B cell (primary cell): ENCODE measurements around the gene PCNX3. TPM values are rescaled to one million over a fixed set of nuclear protein-coding genes. Genes with fewer than 3 reads are reported as not detected.

Experiments used
- ATAC-seq: fragments of 200-7000 bp; cut with Tn5 transposase; one replicate; pipeline ENCODE4 v1.10.0; 2021; ENCODE audit warnings: low read depth, mild to moderate bottlenecking, moderate number of reproducible peaks, moderate library complexity
- CTCF ChIA-PET: fragments of 350-600 bp; sonication (Branson Sonifier 250); formaldehyde crosslinking; loops from one replicate; lab custom pipeline; 2021; ENCODE audit warnings: antibody characterized with exemption, inconsistent platforms; lab: Charles Lee
- POLR2A ChIA-PET: fragments of 350-600 bp; sonication (Branson Sonifier 250); formaldehyde crosslinking; loops from one replicate; lab custom pipeline; 2021; ENCODE audit warnings: antibody characterized with exemption; lab: Charles Lee
- DNase-seq: peaks from one replicate; pipeline ENCODE4 v3.0.0; 2013
- H2AFZ ChIP-seq: 2 replicates; pipeline ENCODE4 v1.6.1; 2012; ENCODE audit warnings: mild to moderate bottlenecking, low read depth, low read length; ENCODE audit not compliant: insufficient read depth, poor library complexity, severe bottlenecking
- H3K27ac ChIP-seq, 2 donors: 1 replicate in 1 of 2; 2 replicates in 1 of 2; pipeline ENCODE4 v1.5.1; 2012 to 2013; ENCODE audit warnings: low read length in 2 of 2, mild to moderate bottlenecking in 2 of 2, moderate library complexity in 1 of 2
- H3K27me3 ChIP-seq, 4 experiments: fragments of 200-600 bp in 1 of 4; sonication (generic) in 1 of 4; replicated peaks in 1 of 4; 1 replicate in 2 of 4; 2 replicates in 2 of 4; pipeline versions ENCODE4 v1.6.1 to v1.7.0; 2013 to 2016; ENCODE audit warnings: low read length in 3 of 4, mild to moderate bottlenecking in 2 of 4, mixed read lengths in 1 of 4, moderate library complexity in 1 of 4; ENCODE audit not compliant: insufficient read depth in 4 of 4, control insufficient read depth in 3 of 4; ENCODE audit errors: control extremely low read depth in 1 of 4
- H3K36me3 ChIP-seq, 2 experiments: replicated peaks in 1 of 2; 1 replicate in 1 of 2; 2 replicates in 1 of 2; pipeline versions ENCODE4 v1.6.1 to v1.7.1; 2013; ENCODE audit warnings: low read length in 1 of 2; ENCODE audit not compliant: insufficient read depth in 2 of 2, control insufficient read depth in 1 of 2; ENCODE audit errors: control extremely low read depth in 1 of 2, extremely low read depth in 1 of 2
- H3K4me1 ChIP-seq, 2 donors: fragments of 200-600 bp in 1 of 2; sonication (generic) in 1 of 2; 1 replicate in 1 of 2; 2 replicates in 1 of 2; pipeline versions ENCODE4 v1.5.1 to v1.6.1; 2013 to 2017; ENCODE audit warnings: low read length in 2 of 2; ENCODE audit not compliant: control insufficient read depth in 2 of 2, insufficient read depth in 2 of 2
- H3K4me2 ChIP-seq: replicated peaks from 2 replicates; pipeline ENCODE3; 2012; ENCODE audit warnings: mild to moderate bottlenecking, low read depth, low read length; ENCODE audit not compliant: poor library complexity, severe bottlenecking
- H3K4me3 ChIP-seq, 5 experiments: fragments of 200-600 bp in 1 of 5; sonication (generic) in 1 of 5; 1 replicate in 3 of 5; 2 replicates in 2 of 5; pipeline versions ENCODE4 v1.5.1 to v1.7.0; 2011 to 2016; ENCODE audit warnings: low read length in 4 of 5, mild to moderate bottlenecking in 4 of 5, low read depth in 2 of 5, control low read depth in 1 of 5, moderate library complexity in 1 of 5; ENCODE audit not compliant: insufficient read depth in 1 of 5; ENCODE audit errors: control extremely low read depth in 1 of 5, extremely low read depth in 1 of 5
- H3K79me2 ChIP-seq: fragments of 200-600 bp; sonication (generic); one replicate; pipeline ENCODE4 v1.6.0; 2016; ENCODE audit warnings: low read length; ENCODE audit not compliant: control insufficient read depth, insufficient read depth
- H3K9ac ChIP-seq: fragments of 200-600 bp; sonication (generic); 2 replicates; pipeline ENCODE4 v1.6.1; 2017; ENCODE audit warnings: mild to moderate bottlenecking, low read length, moderate library complexity
- H3K9me3 ChIP-seq, 3 donors: one replicate each; pipeline versions ENCODE4 v1.6.1 to v1.7.1; 2013; ENCODE audit warnings: low read length in 2 of 3; ENCODE audit not compliant: control insufficient read depth in 2 of 3, insufficient read depth in 1 of 3; ENCODE audit errors: control extremely low read depth in 1 of 3
- H4K20me1 ChIP-seq: 2 replicates; pipeline ENCODE4 v1.6.0; 2012; ENCODE audit warnings: mild to moderate bottlenecking, low read length; ENCODE audit not compliant: insufficient read depth, control insufficient read depth, poor library complexity, severe bottlenecking
- H3K27ac Mint-ChIP-seq: one replicate; pipeline ENCODE4 v1.8.0; 2021; ENCODE audit warnings: mixed read lengths
- H3K27me3 Mint-ChIP-seq: one replicate; pipeline ENCODE4 v1.8.0; 2021; ENCODE audit warnings: mixed read lengths
- H3K4me1 Mint-ChIP-seq: one replicate; pipeline ENCODE4 v1.8.0; 2021; ENCODE audit warnings: mixed read lengths
- H3K4me3 Mint-ChIP-seq: one replicate; pipeline ENCODE4 v1.8.0; 2021; ENCODE audit warnings: mixed read lengths
- H3K9me3 Mint-ChIP-seq: one replicate; pipeline ENCODE4 v1.8.0; 2022; ENCODE audit warnings: mixed read lengths; ENCODE audit not compliant: insufficient read depth
- CTCF ChIP-seq: fragments of 200-600 bp; IDR thresholded peaks from one replicate; pipeline ENCODE4 v1.8.0; 2022; ENCODE audit warnings: antibody characterized with exemption, mild to moderate bottlenecking
- EZH2 ChIP-seq: IDR thresholded peaks from 2 replicates; pipeline ENCODE4 v1.6.1; 2012; ENCODE audit warnings: borderline replicate concordance, low read depth, mild to moderate bottlenecking, moderate library complexity, low read length; ENCODE audit not compliant: insufficient read depth, poor library complexity, severe bottlenecking
- WGBS: methylation state at CpG from one replicate; pipeline ENCODE4 v1.1.5; 2013; ENCODE audit warnings: missing lambda C conversion rate; ENCODE audit not compliant: insufficient coverage; 5-methylcytosine and 5-hydroxymethylcytosine counted together
- intact Hi-C: fragments of 100-400 bp; cut with micrococcal nuclease; formaldehyde crosslinking; loops from one replicate; pipeline ENCODE4 v1.10.0; 2022
- polyA plus RNA-seq: library from polyadenylated mRNA; depleted of rRNA; stranded (reverse); fragments of >200 nt; gene quantifications from 2 replicates; pipeline ENCODE4 v1.2.3, GENCODE V29; 2012
- total RNA-seq, 2 donors: library from RNA; stranded (reverse); fragments of 120-200 nt in 1 of 2; gene quantifications; 1 replicate in 1 of 2; 2 replicates in 1 of 2; pipeline versions ENCODE4 v1.2.3 to v1.2.4, GENCODE V29; 2013 to 2022

Gene PCNX3
- total and polyA plus RNA-seq, 2 donors (not counting 1 experiment from before 2014, with no cell fraction given), result 61.5 to 62.8 TPM

DNA sequence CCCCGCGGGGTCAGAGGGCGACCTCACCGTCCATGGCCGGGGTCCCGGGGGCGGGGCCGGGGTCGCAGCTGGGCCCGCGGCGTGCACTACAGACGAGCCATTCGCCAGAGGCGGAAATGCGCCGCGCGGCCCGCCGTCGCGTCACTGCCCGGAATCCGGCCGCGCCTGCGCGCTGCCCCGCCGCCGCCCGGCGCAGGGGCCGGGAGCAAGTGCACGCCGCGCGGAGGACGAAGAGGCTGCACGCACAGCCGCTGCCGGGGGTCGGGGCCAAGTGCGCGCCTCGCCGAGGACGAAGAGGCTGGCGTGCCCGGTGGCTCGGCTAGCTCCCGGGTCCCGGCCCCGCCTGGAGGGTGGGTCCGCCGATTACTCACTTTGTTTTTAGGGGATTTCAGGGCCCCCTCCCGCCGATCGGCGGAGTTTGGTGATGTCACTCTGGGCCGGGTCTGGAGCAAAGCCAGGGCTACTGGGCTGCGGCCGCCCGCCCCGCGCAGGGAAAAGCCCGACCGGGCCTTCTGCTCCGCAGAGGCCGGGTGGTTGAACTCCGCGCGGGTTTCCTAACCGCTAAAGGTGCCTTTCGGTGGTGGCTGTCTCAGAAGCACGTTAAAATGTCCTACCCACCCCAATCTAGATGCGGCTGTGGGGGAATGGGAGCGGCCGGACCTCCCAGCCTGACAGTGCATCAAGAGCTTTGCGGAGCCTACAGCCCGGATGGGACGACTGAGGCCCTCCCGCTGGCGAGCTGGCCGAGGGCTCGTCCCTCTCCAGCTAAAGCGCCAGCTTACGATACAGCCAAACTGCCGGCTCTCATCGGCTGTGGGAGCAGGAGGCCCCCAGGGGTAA is 47.4 kb downstream of the PCNX3 start, which contains the start of gene RELA:
Gene RELA, minus strand, starts transcription at position 118 of the 840 bp plus-strand sequence. Its CDS starts 84 bp downstream, at position 34.
- H3K9me3 Mint-ChIP-seq, result no peaks in the 10 kb centered on the region
- ATAC-seq, result peak; percentile 86
- H3K27ac Mint-ChIP-seq, result peak within 1 kb of the TSS; percentile 94
- TF ChIP-seq CTCF, result no peak
- no peak for TF ChIP-seq EZH2
- peak; percentile 94 for DNase-seq
- H3K79me2 ChIP-seq, result peaks cover 56% of the 10 kb centered on the region
- H4K20me1 ChIP-seq, result peaks cover 42% of the 10 kb centered on the region
- under 1% methylated on average over 91 of the region's 91 CpGs for whole genome bisulfite sequencing
- peaks cover 0 to 40% of the 10 kb centered on the region in 2 experiments for H3K36me3 ChIP-seq
- peak within 1 kb of the TSS; percentile 85 to 99 (median 95) for H3K4me3 ChIP-seq
- H3K4me2 ChIP-seq, result peak within 1 kb of the TSS; percentile 84
- ChIA-PET CTCF (interaction anchor here (0.6 to 2.6 kb wide), 10 partner anchors 10 to 197 kb away, joined by 3 to 18 read pairs (median 4); partner anchors contain the start of genes KAT5 and SIPA1), POLR2A (interaction anchor here (0.7 to 4.5 kb wide), 11 partner anchors 10 to 649 kb away, joined by 3 to 56 read pairs (median 4); partner anchors contain the start of genes KAT5, MAP3K11, PCNX3 and SCYL1)
- H3K27me3 Mint-ChIP-seq, result no peaks in the 10 kb centered on the region
- peaks cover 31% of the 10 kb centered on the region for H3K4me1 Mint-ChIP-seq
- H2AFZ ChIP-seq, result peak within 1 kb of the TSS; percentile 74
- intact Hi-C loops, result loop anchor here (1.0 to 2.0 kb wide), 7 partner anchors 11 to 256 kb away; partner anchors contain the start of genes C11orf68, CFL1, DRAP1 and PCNX3
- peak within 1 kb of the TSS; percentile 99 for H3K9ac ChIP-seq
- no peaks in the 10 kb centered on the region for H3K27me3 ChIP-seq
- peak within 1 kb of the TSS; percentile 89 for H3K4me3 Mint-ChIP-seq
- no peaks in the 10 kb centered on the region for H3K9me3 ChIP-seq
- H3K4me1 ChIP-seq, result peaks cover 19 to 32% of the 10 kb centered on the region in 2 donors
- peak within 1 kb of the TSS; percentile 97 to 100 for H3K27ac ChIP-seq
